ENCODE measurements around the gene VAMP2. TPM values are rescaled to one million over a fixed set of nuclear protein-coding genes. Genes with fewer than 3 reads are reported as not detected.
A peak's percentile ranks its signal among the peaks of the same experiment; 100 is the strongest.

Gene VAMP2
- total RNA-seq, 1 experiment from 2014 or later: 2.7 TPM

DNA sequence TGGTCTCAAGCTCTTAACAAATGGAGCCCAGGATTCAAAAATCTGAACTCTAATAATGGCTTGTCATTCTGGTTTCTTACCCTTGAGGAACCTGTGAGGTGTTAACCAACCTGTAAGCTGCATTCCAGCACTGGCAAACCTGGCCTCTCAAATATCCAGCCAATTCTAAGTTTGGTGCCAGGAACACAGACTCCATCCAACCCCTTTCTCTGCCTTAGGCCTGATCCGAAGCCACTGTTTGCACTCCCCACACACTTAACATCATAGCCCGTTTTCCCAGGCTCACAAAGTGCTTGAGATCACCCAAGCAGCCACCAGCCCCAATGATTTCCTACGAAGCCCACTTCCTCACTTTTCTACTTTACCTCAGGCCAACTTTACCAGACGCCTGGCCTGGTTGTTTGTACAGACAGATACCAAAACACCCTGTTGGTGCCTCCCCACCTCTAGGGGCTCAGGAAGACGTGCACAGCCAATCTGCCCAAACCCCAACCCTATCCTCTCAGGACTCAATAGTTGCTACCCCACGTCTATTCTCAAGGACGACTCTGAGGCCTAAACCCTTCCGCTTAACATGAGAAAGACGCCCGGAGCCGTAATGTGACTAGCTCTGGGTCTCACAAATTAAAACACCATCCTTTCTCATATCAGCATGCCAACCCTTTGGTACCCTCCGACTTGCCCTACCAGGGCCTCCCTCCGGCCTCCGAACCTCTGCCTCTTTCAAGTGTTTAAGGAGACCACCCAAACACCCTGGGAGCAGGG lies 7.3 kb downstream of the VAMP2 start:
- no peak for DNase-seq (ENCODE audit: low read depth)

DNA sequence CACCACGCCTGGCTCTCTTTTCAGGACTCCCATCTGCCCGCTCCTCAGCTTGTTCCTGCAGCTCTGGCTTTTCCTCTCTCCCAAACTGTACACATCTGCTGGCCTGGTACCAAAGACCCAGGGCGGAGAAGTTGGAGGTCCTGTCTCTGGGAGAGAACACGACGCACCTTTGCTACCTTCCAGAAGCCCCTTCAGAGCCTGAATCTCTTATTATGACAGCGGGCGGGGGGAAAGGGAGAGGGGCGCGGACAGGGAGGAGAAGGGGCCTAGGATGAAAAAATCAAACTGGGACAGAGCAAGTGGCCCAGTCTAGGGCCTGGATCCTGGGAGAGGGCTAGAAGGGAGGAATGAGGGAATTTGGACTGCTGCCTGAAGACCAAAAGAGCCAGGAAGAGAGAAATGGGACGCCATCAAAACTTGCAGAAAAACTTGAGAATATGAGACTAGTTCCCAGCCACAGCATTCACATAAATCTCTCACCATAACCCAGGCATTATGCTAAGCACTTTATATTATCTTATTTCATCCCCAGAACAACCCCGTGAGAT lies 8.1 kb downstream of the VAMP2 start:
- DNase-seq (ENCODE audit: low read depth): no peak

DNA sequence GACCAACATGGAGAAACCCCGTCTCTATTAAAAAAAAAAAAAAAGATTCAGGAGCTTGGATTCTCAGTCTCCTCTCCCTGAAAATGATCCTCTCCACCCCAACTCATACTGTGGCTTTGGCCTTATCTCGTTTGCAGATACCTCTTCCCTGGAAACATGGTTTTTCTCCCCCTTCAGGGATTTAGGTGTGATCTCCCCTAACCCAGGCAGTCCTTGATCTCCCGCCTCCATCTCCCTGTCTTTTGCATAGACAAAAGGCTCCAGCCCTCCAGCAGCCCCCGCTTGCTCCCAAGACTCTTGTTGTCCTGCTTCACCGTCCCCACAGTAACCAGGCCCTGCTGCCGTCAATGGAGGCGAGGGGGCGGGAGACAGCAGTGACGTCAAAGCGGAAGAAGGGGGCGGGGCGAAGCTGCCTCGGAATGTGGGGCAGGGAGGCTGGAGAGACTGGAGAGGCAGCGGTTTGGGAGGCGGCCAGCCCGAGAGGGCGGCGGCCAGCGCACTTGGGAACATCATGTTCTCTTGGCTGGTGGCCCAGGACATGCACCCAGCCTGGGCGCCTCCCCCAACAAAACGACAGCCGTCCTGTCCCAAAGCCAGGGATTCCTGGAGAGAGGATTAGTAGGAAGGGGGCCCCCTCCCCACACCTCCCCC lies 8.7 kb downstream of the VAMP2 start:
- peak; percentile 96 for DNase-seq (ENCODE audit: low read depth)

DNA sequence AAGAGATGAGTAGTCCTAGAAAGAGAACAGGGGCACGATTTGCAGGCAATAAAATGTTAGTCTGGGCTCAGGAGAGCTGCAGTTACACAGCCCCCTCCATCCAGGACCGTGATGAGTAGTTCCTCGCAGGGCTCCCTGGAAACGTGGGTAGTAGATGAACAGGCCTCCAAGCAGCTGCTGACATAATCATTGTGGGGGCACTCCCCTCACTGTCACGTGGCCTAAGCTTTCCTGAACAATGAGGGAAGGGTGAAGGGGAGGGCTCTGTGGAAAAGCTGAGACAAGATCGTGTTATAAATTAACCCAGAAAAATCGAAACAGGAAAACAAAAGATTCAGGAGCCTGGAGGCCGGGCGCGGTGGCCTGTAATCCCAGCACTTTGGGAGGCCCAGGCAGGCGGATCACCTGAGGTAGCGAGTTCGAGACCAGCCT lies 9.2 kb downstream of the VAMP2 start:
- DNase-seq (ENCODE audit: low read depth): peak; percentile 91

DNA sequence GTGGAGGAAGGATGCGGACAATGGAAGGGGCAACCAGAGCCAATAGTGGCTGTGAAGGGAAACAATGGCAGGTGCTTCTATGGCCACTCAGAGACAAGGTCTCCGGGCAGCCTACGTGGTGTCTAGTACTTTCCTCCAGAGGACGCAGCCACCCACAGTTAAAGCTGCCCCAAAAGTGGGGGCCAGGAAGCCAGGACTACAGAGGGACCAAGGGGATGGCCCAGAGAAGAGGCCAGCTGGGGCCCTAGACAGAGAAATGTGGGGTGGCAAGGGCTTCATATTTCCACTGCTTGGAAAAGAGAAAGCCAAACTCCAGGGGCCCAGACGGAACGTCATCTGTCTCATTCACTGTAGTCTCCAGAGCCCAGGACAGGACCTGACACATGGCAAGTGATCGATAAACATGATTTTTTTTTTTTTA lies 9.7 kb downstream of the VAMP2 start:
- no peak for DNase-seq (ENCODE audit: low read depth)

DNA sequence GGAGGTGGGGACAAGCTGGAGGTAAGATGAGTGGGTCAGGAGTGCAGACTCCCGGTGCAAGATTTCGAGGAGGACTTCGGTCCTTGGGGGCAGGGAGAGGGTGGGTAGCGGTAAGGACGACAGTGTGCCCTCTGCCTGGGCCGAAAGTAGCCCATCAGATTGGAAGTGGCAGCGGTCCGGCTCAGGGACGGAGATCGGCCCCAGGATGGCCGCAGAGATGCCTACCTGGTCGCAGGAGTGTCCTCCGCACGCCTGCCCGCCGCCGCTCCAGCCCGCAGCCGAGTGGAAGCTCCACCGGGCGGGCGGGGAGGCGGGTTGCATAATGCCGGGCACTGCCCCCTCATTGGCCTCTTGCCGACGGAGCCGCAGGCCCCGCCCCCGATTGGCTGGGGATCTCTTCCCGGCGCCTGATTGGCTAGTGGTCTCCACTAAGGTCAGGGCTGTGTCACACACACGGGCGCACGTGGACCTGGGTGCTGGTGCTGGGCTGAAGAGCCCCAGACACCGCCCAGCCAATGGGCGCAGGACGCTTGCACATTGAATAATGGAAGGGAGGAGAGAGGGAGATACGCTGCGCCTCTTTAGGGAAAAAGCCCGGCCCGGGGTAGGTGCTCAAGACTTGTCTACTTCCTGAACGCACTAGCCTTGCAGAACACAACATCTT lies 10.5 kb downstream of the VAMP2 start, which contains the start of gene PER1:
PER1 (minus strand) TSS at position 293 of the 664 bp plus-strand sequence. CDS start 1,698 bp downstream, outside the sequence.
- DNase-seq (ENCODE audit: low read depth): peak; percentile 75

DNA sequence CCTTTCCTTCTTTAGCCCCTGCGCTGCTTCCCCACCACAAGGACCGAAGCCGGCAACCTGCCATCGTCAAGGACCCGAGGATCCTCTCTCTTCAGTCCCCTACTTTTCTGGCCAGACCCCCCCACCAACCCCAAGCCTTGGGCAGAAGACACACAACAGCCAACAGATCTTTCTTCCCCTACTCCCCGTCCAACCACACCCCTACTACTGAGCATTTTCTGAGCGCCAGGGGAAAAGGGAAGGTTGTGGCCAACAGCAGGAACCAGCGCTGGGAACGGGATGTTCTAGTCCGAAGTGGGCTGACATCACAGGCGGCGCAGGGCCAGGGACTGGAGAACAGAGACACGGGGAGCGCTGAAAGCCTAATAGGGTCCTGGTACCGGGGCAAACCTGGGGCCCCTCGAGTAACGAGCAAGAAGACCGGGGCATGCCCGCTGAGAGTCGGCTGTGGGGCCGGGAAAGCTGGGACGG lies 11.1 kb downstream of the VAMP2 start:
- DNase-seq (ENCODE audit: low read depth): no peak

DNA sequence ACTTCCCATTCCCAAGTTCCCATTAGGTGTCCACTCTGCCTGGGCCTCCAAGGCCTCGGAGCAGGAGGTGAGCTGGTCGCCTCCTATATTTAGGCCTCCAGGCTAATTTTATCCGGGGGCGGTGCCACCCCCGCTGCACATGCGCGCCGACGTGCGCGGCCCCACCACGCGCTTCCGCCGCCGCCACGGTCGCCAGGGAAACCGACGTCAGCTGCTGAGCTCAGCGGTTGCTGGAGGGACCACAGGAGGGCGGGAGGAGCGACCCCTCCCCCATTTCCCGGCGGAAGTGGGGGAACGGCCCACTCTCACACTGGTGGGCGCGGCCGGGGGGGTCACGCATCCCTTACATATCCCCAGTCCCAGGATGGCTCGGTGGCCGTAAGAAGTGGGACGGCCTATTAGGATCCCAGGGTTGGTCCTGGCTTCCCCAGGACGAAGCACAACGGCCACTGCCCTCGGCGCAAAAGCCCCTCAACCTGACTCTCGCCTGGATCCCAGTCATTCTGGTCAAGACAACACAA lies 11.6 kb downstream of the VAMP2 start:
- peak; percentile 79 for DNase-seq (ENCODE audit: low read depth)

DNA sequence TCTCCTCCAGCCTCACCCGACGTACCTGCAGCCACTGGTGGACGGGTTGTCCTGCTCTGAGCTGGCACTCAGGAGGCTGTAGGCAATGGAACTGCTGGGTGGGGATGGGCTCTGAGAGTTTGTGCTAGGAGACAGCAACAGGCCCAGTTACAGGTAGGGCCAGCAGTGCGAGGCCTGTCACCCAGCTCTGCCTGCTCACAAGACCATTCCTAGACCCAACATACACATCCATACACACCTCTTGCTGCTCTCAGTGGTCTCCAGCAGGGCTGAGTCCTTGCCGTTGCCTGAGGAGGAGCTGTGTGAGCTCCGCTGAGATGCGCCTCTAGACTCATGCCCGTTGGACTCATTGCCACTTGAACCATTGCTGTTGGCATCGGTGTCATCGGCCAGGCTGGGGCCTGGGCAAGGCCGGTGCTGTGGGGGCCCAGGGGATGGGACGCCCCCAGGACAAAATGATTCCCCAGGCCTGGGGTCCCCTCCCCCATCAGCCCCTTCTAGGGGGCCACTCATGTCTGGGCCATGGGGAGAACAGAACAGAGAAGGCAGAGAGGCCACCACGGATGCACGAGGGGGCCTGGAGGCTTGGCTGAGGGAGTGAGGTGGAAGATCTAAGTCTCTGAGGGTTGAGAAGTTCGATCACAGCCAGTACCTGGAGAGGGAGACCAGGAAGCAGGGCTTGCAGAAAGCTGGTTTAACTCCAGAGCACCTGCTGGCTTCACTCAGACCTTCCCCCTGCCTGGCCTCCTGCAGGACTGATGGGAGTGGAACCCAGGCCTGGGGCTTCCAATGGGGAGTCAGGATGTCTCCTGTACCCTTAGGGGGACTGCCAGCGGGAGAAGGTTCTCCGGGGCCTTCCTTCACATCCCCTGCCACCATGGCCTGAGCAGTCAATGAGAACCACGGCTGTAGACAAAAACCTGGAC lies 12.3 kb downstream of the VAMP2 start:
- DNase-seq (ENCODE audit: low read depth): no peak

DNA sequence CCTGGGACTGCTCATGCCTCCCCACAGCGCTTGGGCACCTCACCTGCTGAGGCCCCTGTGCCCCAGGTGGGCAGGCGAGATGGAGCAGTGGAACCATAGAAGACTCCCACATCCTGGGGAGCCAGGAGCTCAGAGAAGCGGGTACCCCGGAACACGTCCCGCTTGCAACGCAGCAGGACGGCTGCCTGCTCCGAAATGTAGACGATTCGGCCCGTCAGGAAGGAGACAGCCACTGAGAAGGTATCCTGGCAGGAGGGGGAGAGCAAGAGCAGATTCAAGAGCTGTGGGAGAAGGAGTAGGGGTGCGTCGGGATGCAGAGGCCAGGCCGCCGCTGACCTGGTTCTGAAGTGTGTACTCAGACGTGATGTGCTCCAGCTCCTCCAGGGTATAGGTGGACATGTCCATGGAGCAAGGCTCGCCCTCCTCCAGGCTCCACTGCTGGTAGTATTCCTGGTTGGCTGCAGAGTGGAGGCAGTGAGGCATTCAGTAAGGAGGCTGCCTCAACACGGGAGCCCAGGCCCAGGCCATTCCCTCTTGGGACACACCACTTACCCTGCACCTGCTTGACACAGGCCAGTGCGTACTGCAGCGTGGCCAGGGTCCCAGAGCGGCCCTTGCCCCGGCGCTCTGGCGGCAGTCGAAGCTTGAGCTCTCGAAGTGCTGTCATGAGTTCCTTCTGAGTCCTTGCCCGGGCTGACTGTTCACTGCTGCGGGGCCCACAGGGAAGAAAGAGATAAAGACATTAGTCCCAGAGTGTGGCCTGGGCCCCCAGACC lies 13.1 kb downstream of the VAMP2 start:
- DNase-seq (ENCODE audit: low read depth): no peak

DNA sequence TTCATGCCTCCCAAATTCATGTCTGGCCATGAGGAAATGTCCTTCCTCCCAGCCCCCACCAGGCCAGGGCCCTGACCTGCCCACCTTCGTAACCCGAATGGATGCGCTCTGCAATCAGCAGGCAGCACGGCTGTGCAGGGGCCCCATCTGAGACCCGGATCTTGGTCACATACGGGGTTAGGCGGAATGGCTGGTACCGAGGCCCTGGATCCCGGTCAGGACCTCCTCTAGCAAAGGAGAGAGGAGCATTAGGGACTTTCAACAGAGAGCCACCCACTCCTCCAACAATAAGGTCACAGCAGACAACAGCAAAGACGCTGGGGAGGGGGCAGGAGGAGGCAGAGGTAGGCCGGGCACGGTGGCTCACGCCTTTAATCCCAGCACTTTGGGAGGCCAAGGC lies 14.2 kb downstream of the VAMP2 start:
- DNase-seq (ENCODE audit: low read depth): no peak

DNA sequence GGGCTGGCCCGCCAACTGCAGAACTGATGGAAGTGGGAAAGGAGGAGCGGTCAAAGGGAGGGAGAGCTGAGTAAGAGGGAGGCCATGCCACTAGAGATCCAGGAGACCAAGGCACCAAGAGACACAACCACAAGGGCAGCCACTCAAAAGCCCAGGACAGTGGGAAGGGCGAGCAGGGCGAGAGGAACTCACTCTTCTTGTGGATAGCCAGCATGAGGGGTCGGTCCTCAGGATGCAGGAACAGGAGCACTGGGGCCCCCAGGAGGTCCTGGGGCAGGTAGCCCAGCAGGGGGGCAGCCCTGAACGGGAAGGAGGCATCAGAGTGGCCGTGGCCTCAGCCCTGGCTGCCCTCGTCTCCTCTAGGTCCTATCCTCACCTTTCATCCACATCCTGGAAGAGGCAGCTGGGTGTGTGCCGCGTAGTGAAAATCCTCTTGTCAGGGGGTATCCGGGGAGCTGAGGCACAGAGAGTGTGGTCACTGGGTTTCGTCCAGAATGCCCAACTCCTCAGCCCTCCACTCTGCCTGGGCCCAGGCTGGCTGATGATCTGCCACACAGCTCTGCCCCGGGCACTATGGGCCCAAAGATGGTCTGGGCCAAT lies 14.8 kb downstream of the VAMP2 start:
- no peak for DNase-seq (ENCODE audit: low read depth)

DNA sequence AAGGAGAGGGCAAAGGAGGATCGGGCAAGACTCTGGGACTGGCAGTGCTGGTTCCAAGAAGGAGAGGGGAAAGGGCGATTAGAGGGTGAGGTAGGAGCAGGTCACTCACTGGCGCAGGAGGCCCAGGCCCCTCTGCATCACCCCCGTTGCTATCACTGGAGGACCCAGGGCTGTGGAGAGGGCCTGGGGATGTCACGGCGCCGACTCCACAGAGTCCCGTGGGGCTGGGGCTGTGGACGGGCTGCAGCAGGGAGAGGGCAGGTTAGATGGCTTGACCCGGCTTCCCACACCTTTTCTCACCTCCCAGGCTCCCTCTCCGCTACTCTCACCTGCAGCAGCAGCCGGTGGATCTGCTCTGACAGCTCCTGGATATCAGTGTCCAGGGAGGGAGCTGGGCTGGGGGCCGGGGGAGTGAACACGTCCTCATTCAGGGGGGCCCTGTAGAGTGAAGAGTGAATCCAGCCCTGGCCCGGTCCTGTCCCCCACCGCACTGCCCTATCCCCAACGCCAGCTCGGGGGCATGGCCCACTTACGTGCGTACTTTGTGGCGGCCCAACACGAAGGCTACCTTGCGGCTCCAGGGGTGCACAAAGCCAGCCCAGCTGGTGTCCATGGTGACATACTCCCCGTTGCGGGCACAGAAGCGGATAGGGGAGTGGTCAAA lies 15.5 kb downstream of the VAMP2 start:
- DNase-seq (ENCODE audit: low read depth): no peak

DNA sequence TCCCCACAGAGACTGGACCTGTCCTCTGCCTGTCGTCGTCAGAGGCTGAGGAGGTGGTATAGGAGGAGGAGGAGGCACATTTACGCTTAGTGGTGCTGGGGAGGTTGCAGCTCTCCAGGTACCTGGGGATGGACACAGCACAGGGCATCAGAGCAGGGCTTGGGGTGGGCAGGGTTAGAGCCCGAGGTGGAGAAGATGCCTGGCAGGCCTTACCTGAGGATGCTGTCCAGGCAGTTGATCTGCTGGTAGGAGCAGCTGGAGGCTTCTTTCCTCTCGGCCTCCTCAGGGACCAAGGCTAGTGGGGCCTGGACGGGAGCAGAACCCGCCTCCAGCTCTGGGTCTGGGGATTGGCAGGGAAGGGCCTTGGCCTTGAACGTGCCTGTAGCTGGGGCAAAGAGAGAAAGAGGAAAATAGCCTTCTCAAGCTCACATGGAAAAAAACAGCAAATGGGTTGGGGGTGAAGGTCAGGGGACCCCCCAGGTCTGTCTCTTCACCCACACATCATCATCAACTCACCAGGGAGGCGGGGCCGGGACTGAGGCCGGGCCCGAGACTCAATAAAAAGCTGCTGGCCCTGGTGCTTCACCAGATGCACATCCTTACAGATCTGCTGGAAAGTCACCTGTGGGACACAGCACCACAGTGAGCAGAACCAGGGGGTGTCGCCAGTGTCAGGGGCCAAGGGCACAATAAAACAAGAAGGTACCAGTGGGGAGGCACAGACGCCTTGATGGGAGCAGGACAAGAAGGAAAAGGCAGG lies 16.2 kb downstream of the VAMP2 start:
- no peak for DNase-seq (ENCODE audit: low read depth)

DNA sequence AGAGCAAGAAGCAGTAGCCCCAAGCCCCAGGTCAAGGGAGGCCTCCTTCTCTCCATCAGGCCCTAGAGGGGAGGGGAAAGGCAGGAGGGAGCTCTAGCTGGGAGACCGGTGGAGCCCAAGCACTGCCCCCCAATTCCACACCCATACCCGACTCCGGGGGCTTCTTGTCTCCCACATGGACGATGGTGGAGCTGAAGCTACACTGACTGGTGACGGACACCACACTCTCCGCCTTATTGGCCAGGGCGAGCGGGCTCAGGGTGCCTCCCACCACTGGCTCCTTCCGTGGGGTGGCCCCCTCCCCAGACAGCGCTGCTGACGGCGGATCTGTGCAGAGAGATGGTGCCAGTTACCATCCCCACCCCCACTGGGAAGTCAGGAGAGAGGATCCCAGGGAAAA lies 16.9 kb downstream of the VAMP2 start:
- DNase-seq (ENCODE audit: low read depth): no peak

DNA sequence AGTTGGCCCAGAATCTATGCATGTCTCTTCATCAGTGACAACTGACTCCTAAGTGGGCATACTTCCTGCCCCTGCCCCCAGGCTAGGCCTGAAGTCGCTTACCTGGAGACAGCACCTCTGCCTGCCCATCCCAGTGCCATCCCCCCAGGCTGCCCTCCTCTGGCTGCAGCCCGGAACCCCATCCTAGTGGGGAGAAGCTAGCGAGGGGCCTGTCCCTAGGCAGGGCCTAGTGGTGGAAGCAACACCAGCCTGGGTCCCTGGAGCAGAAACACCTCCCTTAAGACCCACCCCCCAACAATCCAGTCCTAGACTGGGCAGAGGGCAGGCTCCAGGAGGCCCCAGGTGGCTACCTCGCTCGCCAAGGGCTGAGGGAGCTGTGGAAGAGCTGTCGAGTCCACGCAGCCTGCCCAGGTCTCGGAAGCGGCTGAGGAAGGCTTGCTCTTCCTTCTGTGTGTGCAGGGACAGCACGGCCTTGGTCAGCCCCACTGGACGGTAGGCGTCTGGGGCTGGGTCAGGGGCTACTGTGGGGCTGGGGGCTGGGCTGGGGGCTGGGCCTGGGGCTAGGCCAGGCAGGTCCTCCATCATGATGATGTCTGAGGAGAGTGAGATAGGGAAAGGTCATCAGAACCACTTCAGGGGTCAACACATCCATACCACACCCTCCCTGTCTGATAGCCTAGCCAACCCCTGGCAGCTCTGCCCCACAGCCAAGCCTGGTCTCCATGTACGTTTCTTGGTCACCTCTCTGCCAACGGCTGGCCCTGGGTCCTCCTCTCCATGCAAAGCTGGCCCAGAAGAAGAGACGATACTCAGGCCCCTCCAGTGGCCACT lies 18.1 kb downstream of the VAMP2 start:
- DNase-seq (ENCODE audit: low read depth): no peak
